SIG-M5 (cell line): ENCODE measurements around the gene RFTN1.
"Not testable (repeated sequence)": the region's sequence is repeated elsewhere in the genome, so short reads cannot be mapped to it uniquely, and the experiment has no call there.

Source experiments
- DNase-seq: peaks from one replicate; lab custom pipeline; 2025; lab: John Stamatoyannopoulos, UW

Gene RFTN1

DNA sequence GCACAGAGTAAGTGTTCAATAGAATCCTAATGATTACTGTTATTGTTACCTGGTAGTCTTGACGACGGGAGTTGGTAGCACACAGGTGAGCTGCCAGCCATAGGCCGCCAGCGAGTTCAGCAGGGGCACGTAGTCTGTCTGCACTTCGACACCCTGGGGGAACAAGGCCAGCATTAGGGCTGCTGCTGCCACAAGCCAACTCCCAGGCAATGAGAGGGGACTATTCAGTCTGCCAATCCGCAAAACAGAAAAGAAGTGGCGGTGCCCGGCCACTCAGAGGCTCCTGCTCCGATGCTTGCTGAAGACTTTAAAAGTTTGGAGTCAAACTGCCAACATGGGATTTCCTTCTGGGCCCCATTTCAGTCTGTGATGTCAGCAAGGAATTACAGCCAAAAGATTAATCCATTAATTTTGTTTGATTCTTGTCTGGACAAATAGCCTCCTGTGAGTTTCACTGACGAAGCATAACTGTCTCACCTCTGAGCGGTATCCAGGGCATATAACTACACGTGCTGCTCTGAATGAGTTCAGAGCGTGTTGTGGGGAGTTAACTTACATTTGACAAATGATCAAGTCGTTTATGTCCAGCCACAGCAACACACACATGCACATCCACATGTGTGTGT lies 186.7 kb downstream of the RFTN1 start:
- DNase-seq = no peak

DNA sequence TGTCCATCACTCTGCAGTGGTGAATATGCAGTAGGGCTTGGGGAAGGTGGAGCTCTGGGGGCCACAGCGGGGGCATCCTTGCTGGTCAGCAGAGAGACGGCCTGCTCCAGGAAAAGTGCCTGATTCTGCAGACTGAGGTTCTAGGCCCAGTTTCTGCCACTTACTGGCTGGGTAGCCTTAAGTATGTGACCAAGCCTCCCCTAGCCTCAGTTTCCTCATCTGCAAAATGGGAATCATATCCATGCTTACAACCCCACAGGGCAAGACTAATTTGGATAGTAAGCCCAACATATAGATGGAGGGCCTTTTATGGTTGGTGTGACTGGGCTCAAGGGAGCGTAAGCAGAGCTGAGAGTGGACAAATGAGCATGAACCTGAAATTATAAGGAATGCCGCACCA lies 187.6 kb downstream of the RFTN1 start:
- DNase-seq = no peak

DNA sequence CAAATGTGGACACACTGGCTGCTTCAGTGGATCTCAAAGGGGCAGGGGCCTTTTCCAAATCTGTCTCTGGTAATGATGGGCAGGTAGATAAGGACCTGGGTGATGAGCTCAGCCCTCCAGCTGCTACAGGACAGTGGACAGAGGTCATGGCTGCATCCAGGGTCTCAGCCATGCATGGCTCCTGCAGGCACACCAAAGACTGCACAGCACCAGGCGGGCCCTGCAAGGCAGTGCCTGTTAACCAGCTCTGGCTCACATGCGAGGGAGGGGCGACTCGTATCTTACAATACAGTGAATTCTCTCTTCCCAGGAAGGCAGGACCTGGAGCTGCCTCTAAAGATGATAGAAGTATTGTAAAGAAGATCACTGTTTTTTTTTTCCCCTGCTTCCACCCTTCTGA lies 189.8 kb downstream of the RFTN1 start:
- DNase-seq = no peak

DNA sequence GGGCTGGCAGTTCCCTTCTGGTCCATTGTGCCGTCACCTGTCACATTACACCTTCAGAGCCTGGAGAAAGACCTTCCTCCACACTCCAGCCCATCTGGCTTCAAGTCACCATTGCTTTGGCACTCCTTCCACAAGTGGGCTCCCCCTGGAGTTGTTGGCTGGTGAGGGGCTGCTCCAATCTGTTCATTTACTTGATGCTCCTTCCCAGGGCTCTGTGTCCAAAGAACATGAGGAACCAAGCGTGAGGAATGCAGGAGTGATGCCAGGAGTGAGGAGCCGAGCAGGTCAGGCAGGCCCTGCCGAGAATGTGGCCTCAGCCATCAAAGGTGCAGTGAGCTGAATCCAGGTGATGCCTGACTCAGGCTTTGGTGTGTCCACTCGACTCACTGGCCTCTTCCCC lies 191.3 kb downstream of the RFTN1 start:
- no peak for DNase-seq

DNA sequence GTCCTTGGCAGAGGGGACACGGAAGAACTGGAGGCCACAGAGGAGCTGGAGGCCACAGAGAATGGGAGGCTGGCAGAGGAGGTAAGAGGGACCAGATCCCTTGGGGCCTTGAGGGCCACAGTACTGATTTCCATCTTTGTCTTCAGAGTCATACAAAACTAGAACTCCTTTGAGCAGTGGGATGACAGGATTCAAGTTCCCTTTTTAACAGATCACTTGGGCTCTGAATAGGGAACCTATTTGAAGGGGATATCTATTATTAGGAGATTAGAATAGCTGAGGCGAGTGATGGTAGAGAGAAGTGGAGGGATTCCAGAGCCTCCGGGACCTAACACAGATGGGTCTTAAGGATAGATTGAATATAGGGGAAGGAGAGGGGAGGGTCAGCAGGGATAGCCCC lies 192.8 kb downstream of the RFTN1 start:
- no peak for DNase-seq

DNA sequence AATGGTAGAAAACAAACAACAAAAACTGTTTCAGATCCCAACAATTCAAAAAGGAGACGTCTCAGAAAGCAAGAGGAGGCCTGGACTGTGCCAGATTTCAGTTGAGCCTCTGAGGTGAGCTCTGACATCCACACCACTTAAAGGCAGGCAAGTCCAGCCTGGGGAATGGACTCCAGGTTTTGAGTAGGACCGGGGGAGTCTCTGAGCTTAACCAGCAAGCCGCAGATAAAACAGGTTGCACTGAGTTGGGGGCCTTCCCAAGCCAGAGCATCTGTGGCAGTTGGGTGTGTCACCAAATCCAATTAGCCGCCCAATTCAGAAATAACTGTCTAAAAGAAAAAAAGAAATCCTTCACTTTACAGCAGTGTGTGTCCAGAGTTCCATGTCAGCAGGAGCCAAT lies 193.8 kb downstream of the RFTN1 start:
- DNase-seq = no peak

DNA sequence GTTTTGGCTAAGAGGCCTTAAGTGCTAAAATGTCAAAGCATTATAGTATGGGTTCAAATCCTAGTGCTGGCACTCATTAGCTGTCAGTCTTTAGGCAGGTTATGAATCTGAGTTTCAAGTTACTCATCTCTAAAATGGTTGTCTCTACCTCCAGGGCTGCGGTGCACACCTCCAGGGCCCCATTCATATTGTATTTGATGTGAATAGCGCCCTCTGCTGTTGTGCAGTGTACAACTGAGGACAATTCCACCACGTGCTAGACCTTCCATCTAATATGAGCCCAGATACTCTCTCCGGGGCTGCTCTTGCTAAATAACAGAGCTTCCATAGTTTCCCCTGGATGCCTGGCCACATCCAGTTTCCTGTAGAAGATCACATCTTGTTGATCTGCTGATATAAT lies 194.2 kb downstream of the RFTN1 start:
- DNase-seq = no peak

DNA sequence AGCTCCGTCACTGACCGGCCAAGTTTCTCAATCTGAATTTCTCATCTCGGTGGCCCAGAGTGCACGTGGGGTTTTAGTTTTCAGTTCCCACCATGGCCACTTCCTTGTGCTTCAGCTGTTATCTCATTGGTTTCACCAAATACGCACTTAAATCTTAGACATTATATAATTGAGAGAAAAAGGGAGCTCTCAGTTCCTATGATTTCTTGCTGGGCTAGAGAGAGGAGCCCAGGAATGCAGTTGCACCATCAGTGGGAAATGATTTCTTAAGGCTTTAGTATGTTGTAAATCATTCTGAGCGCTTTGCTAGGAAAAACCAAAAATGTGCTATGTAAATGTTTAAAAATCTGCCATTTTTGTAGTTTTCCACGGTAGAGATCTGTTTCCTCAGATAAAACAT lies 195.3 kb downstream of the RFTN1 start:
- DNase-seq = no peak

DNA sequence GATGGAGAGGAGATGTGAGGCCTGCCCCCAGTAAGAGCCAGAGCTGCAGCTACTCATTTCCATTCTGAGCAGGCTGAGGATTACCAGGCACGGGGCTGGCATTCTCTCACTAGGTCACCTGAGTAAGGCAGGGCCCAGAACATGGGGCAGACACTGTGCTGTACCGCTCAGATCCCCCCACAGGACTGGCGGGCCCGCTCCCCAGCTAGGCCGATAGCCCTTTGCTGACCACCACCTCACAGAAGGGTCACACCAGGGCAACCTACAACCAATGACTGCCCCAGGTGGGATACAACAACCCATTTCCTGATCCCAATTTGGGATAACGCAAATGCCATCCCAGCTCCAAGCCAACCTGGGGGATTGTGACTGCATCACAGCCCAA lies 195.9 kb downstream of the RFTN1 start:
- DNase-seq = no peak

DNA sequence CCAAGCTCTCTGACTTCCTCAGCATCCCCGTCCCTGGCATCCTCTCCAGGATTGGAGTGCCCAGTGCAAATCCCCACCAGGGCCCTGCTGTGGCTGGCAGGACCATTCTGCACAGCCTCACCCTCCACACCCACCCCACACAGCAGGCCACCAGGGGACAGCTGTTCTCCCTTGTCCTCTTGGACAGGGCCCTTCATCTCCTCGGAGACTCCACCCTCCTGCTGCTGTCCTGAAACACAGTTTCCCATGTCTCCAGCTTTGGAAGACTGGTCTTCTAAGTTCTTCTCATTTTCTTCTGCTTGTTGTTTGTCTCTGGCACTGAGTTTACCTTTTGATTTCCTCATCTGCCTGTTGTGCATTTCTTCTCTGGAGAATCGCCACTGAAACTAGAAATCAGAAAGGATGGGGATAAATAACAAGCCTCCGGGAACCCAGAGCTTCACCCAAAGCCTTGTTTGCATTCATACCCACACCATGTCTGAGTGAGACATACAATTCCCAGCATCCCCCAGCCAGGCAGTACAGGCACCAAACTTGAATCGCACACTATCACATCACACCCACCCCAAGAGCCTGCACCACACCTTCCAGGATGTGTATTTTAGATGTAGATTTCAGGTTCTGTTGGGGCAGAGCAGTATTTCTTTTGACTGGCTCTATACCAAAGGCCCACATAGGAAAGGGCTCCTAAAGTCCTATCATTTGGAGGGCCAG lies 196.5 kb downstream of the RFTN1 start:
- no peak for DNase-seq

DNA sequence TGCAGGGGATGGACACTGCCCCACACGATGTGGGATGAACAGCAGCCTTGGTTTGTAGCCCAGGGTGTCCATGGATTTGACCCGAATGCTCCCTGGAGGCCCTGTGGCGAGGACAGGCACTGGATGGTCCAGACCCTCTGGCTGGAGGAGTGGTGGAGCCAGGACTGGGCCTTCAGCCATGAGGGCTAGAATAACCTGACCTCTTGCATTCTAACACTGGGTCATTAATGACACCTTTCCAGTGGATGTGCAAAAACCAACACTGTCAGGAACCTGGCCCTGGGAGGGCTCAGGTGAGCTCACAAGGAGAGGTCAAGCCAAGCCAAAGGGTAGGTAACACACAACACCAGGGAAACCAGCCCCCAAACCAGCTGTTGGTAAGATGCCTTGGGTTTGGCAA lies 197.1 kb downstream of the RFTN1 start:
- no peak for DNase-seq

DNA sequence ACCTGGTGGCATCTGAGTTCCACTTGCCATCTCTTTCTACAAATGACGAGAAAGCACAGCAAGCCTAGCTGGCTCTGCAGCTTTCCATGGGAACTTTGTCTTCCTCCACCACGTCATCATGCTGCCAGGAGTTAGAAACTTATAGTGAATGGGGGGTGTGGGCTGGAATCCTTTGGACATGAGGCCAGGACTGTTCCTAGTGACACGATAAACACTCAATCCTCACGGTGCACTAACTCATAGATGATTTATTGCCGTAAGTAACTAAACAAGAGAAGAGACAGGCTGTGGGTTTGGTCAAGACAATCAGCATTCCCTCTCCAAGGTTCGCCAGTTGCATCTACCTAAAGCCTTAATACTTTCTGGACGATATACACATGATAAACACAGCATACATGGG lies 197.9 kb downstream of the RFTN1 start:
- no peak for DNase-seq

DNA sequence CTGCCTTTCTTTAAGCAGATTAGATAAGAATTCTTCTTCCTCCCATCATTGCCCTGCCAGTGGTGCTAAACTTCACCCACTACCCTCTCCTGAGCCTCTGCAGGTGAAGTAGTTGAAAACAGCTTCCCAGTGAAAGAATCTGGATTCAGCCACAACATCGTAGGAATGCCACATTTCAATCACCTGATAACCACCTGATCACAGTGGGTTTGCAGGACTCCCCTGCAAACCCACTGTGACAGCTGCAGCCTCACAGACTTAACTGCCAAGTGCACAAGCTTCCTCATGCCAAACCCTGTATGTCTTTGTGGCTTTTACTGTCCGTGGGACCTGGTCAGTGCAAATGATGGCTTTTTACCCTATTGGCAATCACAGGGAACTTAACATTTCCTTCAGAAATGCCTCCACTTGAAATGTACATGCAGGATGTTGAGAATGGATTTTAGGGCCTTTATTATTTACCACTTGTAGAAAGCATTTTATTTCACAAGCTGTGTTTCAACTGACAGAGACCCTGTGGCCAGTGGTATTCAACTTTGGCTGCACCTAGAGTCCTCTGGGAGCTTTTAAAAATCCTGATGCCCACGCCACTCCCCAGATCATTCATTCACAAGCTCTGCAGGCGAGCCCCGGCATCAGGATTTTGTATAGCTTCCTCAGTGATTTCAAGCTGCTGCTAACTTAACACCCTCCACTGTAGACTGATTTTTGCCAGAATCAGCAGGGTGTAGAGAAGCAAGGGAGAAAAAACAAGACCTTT lies 199.4 kb downstream of the RFTN1 start:
- no peak for DNase-seq

DNA sequence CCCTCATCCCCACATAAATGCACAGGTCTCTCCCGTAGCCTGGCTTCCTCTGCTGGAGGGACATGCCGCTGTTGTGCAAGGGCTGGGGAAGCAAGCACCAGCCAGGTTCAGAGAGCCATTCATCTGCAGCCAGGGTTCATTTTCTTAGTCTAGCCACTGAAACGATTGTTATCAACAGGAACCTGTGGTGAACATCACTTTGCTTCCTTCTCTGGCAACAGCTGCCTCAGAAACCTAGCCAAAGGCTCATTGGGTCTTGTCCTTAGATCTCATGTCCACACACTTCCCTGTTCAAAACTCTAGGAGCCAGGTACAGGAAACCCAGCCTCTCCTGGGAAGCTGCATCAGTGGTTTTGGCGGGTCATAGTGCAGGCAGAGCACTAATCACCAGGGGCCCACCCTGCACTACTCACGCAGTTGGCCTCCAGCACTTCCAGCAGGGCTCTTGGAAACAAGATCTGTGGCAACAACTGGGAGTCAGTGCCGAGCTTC lies 201.5 kb downstream of the RFTN1 start:
- DNase-seq = peak; percentile 14

DNA sequence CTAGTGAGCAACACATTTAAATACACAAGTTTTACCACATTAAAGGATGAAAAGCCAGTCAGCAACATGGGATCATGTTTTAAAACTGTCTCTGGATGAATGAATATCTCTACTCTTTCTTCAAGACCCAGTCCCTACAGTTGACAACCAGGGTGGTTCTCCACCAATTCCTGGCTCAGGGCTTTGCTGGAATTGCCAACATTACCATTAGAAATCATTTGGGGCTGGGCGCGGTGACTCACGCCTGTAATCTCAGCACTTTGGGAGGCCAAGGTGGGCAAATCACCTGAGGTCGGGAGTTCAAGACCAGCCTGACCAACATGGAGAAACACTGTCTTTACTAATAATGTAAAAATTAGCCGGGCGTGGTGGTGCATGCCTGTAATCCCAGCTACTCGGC lies 203.0 kb downstream of the RFTN1 start:
- DNase-seq = not testable (repeated sequence)

DNA sequence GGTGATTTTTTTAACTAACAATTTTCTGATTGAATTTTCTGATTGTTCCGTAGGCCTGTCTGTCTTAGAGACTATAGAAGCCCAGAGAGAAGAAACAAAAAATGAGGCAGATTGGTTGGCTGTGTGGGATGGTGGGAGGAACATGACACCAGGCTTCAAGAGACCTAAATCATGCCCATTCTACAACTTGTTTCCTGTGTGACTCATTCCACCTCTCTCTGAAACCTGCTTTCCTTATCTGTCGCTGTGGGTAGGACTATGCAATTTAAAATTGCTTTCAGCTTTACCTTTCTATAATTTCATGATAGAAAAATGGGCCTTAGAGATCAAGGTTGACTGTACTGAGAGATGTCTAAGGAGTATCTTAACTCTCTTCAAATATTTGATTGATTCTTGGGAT lies 203.9 kb downstream of the RFTN1 start:
- DNase-seq = no peak

DNA sequence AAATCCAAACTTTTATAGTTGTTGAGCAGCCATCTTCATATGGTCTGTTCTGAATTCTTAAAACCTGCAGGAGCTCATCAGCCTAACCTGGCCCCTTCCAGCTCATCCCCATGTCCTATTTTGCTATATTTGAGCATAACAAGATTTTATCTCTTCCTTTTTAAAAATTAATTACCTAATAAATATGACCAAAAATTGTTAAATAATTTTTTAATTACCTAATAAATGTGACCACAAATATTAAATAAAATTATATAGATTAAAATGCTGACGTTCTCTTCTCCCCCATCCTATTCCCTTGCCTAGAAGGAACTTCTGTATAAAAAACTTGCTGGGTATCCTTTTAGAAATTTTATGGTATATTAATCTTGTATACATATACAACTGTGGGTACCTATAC lies 204.8 kb downstream of the RFTN1 start:
- DNase-seq = no peak

DNA sequence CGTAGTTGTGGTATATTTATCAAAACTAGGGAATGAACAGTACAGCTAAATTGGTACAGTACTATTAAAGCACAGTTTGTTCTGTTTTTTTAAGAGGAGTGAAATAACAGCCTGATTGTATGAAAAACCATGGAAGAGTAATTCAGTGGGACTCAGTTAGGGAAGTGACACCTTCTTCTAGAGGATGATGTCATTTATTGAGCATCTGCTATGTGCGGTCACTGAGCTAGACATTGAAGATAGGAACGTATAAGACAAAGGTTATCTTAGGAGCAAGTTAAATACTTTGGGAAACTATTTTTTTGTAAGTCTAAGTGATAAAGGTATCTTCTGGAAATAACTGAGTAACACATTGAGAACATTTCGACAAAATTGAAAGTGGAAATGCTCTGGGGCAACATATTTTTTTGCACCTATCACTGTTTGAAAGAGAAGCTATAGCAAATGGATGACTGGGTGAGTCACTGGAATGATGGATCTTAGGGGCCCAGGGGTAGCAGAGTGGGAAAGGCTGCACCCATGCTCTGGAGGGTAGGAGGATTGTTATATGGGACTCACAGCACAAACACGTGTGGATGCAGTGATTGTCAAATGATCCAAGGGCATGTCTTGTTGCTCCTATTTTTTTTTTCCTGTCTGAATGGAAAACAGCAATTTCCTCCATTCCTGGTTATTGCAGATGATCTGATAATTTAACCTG lies 205.5 kb downstream of the RFTN1 start:
- DNase-seq = no peak

DNA sequence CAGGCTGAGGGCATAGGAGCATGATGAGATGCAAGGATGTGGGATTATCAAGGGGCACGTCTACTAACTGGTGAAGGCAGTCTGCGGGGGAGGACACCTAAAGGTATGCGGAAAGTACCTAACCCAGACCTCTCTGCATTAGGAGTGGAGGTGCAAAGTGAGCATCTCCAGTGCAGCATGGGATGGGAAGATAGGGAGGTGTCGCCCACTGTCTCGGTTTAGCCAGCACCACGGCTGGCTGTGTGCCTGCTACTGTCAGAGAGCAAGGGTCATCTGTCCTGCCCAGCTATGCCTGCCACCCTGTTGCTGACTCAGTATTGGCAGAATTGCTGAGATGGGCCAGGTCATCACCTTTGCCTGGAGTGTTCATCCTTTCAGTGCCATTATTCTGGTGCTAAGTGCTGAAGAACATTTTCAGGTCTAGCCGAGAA lies 208.4 kb downstream of the RFTN1 start:
- DNase-seq = no peak

DNA sequence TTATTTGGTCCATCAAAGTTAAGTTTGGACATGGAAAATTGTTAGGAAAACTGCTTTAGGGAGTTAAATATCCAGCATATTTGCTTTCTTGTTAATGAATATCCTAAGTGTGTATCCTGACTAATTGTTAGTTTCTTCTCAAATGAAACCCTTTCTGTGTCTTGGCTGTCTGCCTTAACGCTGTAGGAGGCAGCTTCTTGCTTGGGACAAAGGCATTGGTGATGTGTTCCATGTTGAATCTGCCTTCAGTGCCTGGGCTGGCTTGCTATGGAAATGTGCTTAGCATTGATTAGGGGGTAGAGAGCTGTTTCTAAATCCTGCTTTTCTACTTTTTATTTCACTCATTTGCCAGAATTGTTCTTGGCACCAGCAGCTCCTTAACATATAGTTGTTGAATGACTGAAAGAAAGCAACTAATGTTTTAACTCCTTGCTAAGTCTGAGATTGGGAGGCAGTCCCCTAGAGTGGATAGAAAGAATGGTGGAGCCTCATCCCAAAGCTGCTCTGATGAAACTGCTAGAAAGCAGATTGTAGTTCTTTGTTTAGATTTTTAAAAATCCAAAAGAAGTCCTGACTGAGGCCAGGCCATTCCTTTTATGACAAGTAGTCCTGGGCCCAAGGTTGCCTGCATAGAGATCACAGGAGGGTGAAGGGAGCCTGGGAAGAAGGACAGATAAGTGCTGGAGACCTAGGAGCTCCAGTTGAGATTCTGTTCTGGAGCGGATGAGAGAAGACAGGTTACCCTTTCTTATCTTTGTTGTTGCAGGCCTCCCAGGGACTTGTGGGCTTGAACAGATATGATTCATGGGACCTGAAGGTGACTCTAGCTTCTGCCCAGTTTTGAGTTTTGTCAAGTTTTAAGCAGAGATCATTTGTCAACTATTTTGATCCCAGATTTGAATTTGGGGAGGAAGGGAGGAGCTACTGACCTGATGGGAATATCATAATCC lies 209.2 kb downstream of the RFTN1 start:
- DNase-seq = no peak

DNA sequence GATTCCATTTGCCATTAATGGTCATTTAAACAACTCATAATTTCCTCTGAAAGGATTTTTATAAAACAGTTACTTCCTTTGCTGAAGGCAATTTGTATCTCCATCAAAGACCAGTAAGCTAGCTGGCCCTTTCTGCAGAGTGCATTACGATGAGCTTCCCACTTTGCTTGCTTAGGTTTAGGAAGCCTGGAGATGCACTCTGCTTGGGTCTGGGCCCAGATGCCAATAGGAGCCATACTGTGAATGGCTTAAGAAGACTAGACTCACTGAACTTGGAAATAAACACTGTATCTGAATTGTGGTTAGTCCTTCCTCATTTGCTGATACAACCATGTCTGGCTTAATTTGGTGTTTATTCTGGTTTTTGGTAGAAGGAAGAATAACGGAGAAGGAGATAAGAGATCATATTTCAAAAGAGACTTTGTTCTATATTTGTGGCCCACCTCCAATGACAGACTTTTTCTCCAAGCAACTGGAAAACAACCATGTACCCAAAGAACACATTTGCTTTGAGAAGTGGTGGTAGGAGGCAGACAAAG lies 210.4 kb downstream of the RFTN1 start:
- no peak for DNase-seq
